Cardiac fibroblast (primary cell): ENCODE measurements around the gene KIT.

Experiments
- DNase-seq, 2 donors: peaks; one replicate each; pipeline versions ENCODE4 v3.0.0 to v3.0.0-alpha.2; 2010; ENCODE audit warnings: low read depth in 2 of 2
- H3K4me3 ChIP-seq, 2 donors: replicated peaks in 1 of 2; 1 replicate in 1 of 2; 2 replicates in 1 of 2; pipeline ENCODE4 v1.5.1; 2011; ENCODE audit warnings: low read depth in 2 of 2, low read length in 2 of 2, mild to moderate bottlenecking in 2 of 2, moderate library complexity in 1 of 2
- TF ChIP-seq, protein P1 (sequence below): IDR thresholded peaks from one replicate; pipeline ENCODE4 v1.5.1; 2011; ENCODE audit warnings: low read depth, mild to moderate bottlenecking, low read length, inconsistent platforms

Gene KIT

DNA sequence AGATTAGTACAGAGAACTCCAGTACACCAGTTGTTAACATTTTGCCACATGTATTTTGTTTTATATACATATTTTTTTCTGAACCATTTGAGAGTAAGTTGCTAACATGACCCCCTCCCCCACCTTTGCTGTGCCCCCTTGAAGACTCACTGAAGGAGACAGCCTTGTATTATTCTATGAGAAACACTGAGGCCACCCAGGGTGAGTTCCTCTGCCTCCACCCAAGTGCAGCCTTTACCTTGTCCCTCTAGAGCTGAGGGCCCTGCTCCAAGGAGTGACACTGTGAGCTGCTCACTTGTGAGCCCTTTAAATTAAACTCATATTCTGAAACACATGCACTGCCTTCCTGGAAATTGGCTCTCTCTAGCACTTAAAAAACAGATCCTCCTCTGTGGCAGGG, 21.1 kb downstream of the KIT start:
- no peak overlapping the region for H3K4me3 ChIP-seq
- DNase-seq: no peak
- TF ChIP-seq, protein P1, sequence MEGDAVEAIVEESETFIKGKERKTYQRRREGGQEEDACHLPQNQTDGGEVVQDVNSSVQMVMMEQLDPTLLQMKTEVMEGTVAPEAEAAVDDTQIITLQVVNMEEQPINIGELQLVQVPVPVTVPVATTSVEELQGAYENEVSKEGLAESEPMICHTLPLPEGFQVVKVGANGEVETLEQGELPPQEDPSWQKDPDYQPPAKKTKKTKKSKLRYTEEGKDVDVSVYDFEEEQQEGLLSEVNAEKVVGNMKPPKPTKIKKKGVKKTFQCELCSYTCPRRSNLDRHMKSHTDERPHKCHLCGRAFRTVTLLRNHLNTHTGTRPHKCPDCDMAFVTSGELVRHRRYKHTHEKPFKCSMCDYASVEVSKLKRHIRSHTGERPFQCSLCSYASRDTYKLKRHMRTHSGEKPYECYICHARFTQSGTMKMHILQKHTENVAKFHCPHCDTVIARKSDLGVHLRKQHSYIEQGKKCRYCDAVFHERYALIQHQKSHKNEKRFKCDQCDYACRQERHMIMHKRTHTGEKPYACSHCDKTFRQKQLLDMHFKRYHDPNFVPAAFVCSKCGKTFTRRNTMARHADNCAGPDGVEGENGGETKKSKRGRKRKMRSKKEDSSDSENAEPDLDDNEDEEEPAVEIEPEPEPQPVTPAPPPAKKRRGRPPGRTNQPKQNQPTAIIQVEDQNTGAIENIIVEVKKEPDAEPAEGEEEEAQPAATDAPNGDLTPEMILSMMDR: no peak

DNA sequence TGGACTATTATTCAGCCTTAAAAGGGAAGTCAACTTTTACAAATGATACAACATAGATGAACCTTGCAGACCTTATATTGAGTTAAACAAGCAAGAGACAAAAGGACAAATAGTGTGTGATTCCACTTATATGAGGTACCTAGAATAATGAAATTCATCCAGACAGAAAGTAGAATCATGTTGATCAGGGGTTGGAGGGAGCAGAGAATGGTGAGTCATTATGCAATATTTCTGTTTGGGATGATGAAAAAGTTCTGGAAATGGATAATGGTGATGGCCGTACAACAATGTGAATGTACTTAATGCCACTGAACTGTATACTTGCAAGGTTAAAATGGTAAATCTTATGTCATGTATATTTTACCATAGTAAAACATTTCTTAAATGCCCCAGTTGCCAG, 22.1 kb downstream of the KIT start:
- TF ChIP-seq, protein P1: no peak
- no peak overlapping the region for H3K4me3 ChIP-seq
- DNase-seq: no peak

DNA sequence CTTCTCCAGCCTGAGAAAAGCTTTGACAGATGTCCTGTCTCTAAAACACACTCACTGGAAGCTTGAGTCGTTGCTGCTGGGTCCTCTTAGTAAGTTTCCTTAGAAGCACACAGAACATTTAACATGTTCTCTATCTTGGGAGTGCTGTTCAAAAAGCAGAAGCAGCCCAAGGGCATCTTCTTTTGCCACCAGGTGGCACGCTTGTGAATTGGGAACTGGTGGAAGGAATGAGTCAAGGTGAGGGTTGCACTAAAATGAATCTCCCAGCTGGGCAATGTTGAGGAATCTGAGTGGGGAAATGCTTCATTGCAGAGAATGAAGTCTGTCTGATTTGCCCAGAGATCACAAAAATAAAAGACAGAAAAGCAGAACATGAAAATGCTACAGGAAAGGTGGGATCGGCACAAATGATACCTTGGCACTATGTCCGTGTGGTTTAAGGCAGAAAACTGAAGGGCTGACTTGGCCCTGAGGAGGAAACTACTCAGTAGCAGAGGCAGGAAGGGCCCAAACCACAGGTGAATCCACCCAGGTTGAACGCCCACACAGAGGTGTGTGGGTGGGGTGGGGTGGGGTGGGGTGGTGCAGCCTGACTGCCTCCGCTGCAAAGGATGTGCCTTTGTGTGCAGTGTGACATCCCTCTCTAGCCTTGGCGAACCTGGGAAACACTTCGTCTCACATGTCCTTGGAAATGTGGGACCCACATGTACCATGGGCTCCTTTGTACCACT, 26.0 kb downstream of the KIT start:
- H3K4me3 ChIP-seq: no peak overlapping the region
- TF ChIP-seq, protein P1: peak; percentile 60
- peak; percentile 15 to 57 for DNase-seq

DNA sequence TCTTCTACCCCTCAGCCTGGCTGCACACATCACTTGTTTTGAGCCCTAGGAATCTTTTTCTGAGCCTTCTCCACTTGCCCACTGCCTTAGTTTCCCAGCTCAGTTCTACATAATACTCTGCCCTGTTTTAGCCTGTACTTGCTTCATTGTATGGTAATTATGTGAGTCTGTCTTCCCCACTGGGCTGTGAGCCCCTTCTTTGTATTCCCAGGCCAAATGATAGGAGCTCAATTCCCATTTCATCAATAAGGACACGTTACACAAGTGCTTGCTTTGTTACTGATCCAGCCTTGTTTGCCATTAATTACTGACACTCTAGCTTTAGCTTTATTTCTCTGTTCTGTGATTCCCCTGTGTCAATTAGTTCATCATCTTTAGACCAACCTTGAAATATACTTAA, 28.1 kb downstream of the KIT start:
- TF ChIP-seq, protein P1: no peak
- no peak overlapping the region for H3K4me3 ChIP-seq
- no peak for DNase-seq

DNA sequence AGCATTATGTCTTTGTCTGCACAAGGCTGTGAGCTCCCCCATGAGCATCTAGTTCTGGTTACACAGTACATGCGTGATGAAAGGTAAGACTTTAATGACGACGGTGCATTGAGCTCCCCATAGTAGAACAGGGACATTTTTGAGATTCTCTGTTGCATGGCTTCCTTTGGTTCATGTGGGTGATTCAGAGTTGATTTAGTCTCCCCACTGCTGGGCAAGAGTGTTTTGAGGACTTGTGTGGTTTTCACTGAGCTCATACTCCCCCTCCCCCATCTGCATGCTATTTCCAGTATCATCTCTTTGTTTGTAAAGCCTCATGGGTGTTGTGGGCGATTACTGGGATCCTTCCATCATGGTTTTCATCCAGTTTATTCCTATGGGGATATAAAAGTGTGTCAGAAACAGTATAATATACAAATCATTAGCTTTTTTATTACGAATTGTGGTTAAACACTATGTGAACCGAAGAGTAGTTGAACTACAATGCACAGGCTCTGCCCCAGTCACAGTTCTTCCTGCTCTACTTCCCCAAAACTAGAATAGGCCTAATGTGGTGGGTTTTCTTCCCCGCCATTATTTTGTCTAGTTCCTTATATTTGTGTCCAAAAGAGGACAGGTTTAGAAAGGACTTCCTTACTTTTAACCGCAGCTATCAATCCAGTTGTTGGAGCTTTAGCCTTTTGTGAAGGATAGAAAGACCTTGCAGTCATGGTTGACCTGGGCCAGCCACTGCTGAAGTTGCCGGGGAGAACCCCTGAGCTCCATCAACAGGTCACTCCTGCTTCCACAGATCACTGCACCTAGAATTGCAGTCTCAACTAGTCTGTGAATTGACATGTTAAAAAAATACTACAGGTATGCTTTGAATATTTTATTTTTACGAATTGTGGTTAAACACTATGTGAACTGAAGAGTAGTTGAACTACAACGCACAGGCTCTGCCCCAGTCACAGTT, 30.4 kb downstream of the KIT start:
- peak in 1 of 2 donors; percentile 49 for DNase-seq
- TF ChIP-seq, protein P1: no peak
- H3K4me3 ChIP-seq: no peak overlapping the region

DNA sequence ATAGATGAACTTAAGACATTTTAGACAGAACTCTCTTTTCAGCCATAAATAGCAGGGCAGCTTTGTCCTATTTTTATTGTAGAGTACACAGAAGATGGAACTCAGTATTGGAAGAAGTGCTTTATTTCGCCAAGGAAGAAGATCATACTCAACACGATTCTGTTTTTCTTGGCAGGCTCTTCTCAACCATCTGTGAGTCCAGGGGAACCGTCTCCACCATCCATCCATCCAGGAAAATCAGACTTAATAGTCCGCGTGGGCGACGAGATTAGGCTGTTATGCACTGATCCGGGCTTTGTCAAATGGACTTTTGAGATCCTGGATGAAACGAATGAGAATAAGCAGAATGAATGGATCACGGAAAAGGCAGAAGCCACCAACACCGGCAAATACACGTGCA, 37.6 kb downstream of the KIT start:
- DNase-seq: peak in 1 of 2 donors; percentile 4
- no peak overlapping the region for H3K4me3 ChIP-seq
- TF ChIP-seq, protein P1: no peak
